Peyer's patch (tissue), 4 donors: Measurements from ENCODE around the gene BDNF.

Experiments used
- CTCF ChIP-seq, 6 experiments: fragments of 450-650 bp in 4 of 6; fragments of 200-600 bp in 2 of 6; sonication (generic) in 1 of 6; IDR thresholded peaks; one replicate each; pipeline ENCODE4 v1.5.1; 2017 to 2019; ENCODE audit warnings: antibody characterized with exemption in 6 of 6, mild to moderate bottlenecking in 3 of 6, moderate library complexity in 1 of 6
- POLR2A ChIP-seq, 2 donors: fragments of 450-650 bp; IDR thresholded peaks; one replicate each; pipeline ENCODE4 v1.5.1; 2017; ENCODE audit warnings: antibody characterized with exemption in 2 of 2, mild to moderate bottlenecking in 2 of 2, moderate library complexity in 2 of 2

DNA sequence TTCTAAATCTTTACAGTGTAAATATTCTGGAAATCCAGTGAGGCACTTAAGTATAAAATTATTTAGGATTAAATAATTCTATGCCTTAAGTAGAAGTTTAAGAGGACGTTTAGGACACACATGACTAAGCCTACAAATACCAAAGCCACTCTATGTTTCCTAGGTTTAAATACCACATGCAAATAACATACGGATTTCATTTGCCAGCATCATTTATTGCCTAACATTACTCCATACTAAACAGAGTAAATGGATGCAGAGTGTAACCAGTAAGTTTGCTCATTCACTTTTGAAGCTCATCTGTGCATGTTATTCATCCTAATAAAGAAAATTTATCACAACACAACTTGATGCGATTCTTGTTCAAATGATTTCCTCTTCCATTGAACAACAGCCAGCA lies 4.1 kb downstream of the BDNF start:
- TF ChIP-seq POLR2A (IDR thresholded peaks at IDR 0.05) (no peak), CTCF (IDR thresholded peaks at IDR 0.05) (no peak)
